Heart right ventricle (tissue), 16 donors: ENCODE data around the gene OR6S1. TPM values are rescaled to one million over a fixed set of nuclear protein-coding genes. Genes with fewer than 3 reads are reported as not detected.
"Not testable (repeated sequence)": the region's sequence is repeated elsewhere in the genome, so short reads cannot be mapped to it uniquely, and the experiment has no call there.

Experiments
- ATAC-seq, 8 donors: fragments of 200-7000 bp; cut with Tn5 transposase; one replicate each; pipeline ENCODE4 v1.9.1; 2020; ENCODE audit warnings: mild to moderate bottlenecking in 8 of 8, moderate library complexity in 8 of 8, moderate number of reproducible peaks in 1 of 8
- DNase-seq, 2 donors: peaks; one replicate each; pipeline ENCODE4 v3.0.0-alpha.2; 2020
- H3K27ac ChIP-seq, 10 donors: fragments of 200-600 bp; sonication (generic) in 2 of 10; one replicate each; pipeline versions ENCODE4 v1.5.0 to v1.8.0; 2020 to 2022; ENCODE audit warnings: mild to moderate bottlenecking in 3 of 10
- H3K27me3 ChIP-seq, 7 donors: fragments of 200-600 bp; one replicate each; pipeline ENCODE4 v1.8.0; 2021 to 2022; ENCODE audit warnings: mild to moderate bottlenecking in 2 of 7
- H3K36me3 ChIP-seq, 9 donors: fragments of 200-600 bp; sonication (generic) in 1 of 9; one replicate each; pipeline versions ENCODE4 v1.5.0 to v1.8.0; 2020 to 2022; ENCODE audit warnings: mild to moderate bottlenecking in 2 of 9
- H3K4me1 ChIP-seq, 9 donors: fragments of 200-600 bp; sonication (generic) in 1 of 9; one replicate each; pipeline versions ENCODE4 v1.5.0 to v1.8.0; 2020 to 2022; ENCODE audit warnings: mild to moderate bottlenecking in 4 of 9
- H3K4me3 ChIP-seq, 10 donors: fragments of 200-600 bp; sonication (generic) in 2 of 10; one replicate each; pipeline versions ENCODE4 v1.5.0 to v1.8.0; 2020 to 2022; ENCODE audit warnings: mild to moderate bottlenecking in 7 of 10, moderate library complexity in 2 of 10
- H3K9me3 ChIP-seq, 11 donors: fragments of 200-600 bp in 10 of 11; sonication (generic) in 2 of 11; one replicate each; pipeline versions ENCODE4 v1.5.0 to v1.8.0; 2013 to 2022; ENCODE audit warnings: mild to moderate bottlenecking in 2 of 11, control low read depth in 1 of 11, moderate library complexity in 1 of 11
- CTCF ChIP-seq, 9 donors: fragments of 200-600 bp; sonication (generic) in 2 of 9; IDR thresholded peaks; one replicate each; pipeline versions ENCODE4 v1.5.0 to v1.8.0; 2021 to 2022; ENCODE audit warnings: antibody characterized with exemption in 9 of 9, mild to moderate bottlenecking in 5 of 9, moderate library complexity in 1 of 9
- WGBS, 2 donors: extraction: QIAGEN DNeasy Blood & Tissue Kit; methylation state at CpG; one replicate each; pipeline ENCODE4 v1.1.7; 2013; ENCODE audit warnings: inconsistent platforms in 1 of 2; 5-methylcytosine and 5-hydroxymethylcytosine counted together
- intact Hi-C, 10 donors: fragments of 100-400 bp; cut with DNase I; formaldehyde crosslinking; loops; one replicate each; pipeline versions ENCODE4 v1.11.1 to v1.14.2; 2022
- polyA plus RNA-seq, 2 donors: library from polyadenylated mRNA; stranded (reverse); fragments of 200-250 nt; gene quantifications; one replicate each; pipeline ENCODE4 v1.2.3, GENCODE V29; 2013
- total RNA-seq, 10 donors: library from RNA; stranded (reverse); fragmentation: NEBNext Ultra II Directional in 3 of 10; extraction: Animal tissue kit (Norgen Biotek cat#: 25700) in 3 of 10; gene quantifications; one replicate each; pipeline versions ENCODE4 v1.2.1 to v1.2.4, GENCODE V29; 2021 to 2023
- donor health status: Arrhythmogenic right ventricular cardiomyopathy.
- donor health status: ischemic (EF 13 %, LVEDD 7.1; RV severe dilation, severe dysfunction).
- donor health status: healthy with polysubstance abuse.
- donor health status: DM: no; HTN: yes; CAD: no.
- donor health status: DM: no; HTN: no; CAD: no.
- donor health status: ischemic (EF 25% LVEDD 6.9; RV normal size, moderate dysfunction).
- donor health status: ischemic (EF 25% LVEDD 5.7; RV mildly dilated, moderate dysfunction).
- donor health status: healthy.
- donor health status: DM: yes; HTN: yes; CAD: no.
- donor health status: Ischemic cardiomyopathy.
- donor health status: ischemic (EF 35%, LVEDD 5.7; RV mildly dilated, moderate dysfunction).
- donor health status: nonischemic (EF 11% LVEDD 7.7; RV severe dilation, severe dysfunction).
- donor health status: DM: yes; HTN: yes; CAD: no.
- donor health status: PGD.
- donor health status: ischemic (EF 29% LVEDD 5.4; RV normal size, mild dysfunction).
- donor health status: nonischemic (EF 23%, LVEDD 6.1; RV moderate dilation, normal function).

The OR6S1 gene
- total and polyA plus RNA-seq, 12 donors, result not detected

DNA sequence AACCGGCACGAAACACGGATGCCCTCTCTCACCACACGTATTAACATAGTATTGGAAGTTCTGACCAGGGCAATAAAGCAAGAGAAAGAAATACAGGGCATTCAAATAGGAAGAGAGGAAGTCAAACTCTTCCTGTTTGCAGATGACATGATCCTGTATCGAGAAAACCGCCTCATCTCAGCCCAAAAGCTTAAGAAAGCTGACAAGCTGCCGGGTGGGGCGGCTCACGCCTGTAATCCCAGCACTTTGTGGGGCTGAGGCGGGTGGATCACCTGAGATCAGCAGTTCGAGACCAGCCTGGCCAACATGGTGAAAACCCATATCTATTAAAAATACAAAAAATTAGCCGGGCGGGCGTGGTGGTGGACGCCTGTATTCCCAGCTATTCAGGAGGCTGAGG, 17.7 kb downstream of the OR6S1 start:
- H3K36me3 ChIP-seq, result no peaks in the 10 kb centered on the region
- no peak for ATAC-seq
- peaks cover 0 to 11% (median 0%) of the 10 kb centered on the region in 11 donors for H3K9me3 ChIP-seq
- H3K4me3 ChIP-seq, result peak overlapping the region in 1 of 10 donors; percentile 34
- intact Hi-C loops, result loop anchor here in 1 of 10 donors (2.0 kb wide), 1 partner anchor 61 kb away; the partner anchor contains the start of gene RNASE4
- WGBS, 2 donors, result 45 to 58% methylated on average over 15 of the region's 15 CpGs
- H3K4me1 ChIP-seq, result peaks cover 0 to 54% (median 19%) of the 10 kb centered on the region in 9 donors
- TF ChIP-seq CTCF (IDR thresholded peaks at IDR 0.05), result no peak
- DNase-seq, result no peak
- no peak overlapping the region for H3K27ac ChIP-seq
- H3K27me3 ChIP-seq, result peaks cover 0 to 83% (median 18%) of the 10 kb centered on the region in 7 donors

DNA sequence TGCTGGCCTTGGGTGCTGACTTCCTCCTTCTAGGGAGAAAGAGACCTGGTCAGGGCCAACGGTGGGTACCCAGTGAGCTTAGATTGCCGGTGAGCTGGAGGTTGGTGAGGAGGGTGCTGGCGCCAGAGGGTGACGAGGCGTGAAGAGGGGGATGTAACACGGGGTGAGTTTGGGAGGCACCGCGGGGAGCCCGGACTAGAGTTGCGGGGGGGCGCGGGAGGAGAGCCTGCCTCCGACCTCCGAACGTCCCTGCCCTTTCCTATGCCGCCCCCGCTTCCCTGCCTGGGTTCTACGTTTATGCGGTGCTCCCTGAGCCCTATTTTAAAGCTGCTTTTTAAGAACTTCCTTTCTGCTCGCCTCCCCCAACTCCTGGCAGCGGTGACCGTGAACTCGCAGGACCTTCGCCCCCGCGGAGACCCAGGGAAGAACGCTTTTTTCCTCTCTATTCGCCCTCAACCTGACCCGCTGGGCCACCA, 18.6 kb downstream of the OR6S1 start:
- no peak for TF ChIP-seq CTCF (IDR thresholded peaks at IDR 0.05)
- intact Hi-C loops, result no loop called here
- Histone ChIP-seq H3K36me3 (no peaks in the 10 kb centered on the region), H3K4me3 (peak overlapping the region in 2 of 10 donors; percentile 16 to 30), H3K27ac (no peak overlapping the region), H3K27me3 (peaks cover 0 to 76% (median 13%) of the 10 kb centered on the region in 7 donors), H3K4me1 (peaks cover 0 to 52% (median 19%) of the 10 kb centered on the region in 9 donors), H3K9me3 (peaks cover 0 to 11% (median 0%) of the 10 kb centered on the region in 11 donors)
- DNase-seq (no peak), ATAC-seq (peak in 2 of 8 donors; percentile 7 to 56)
- WGBS, 2 donors, result 19 to 22% methylated on average over 29 of the region's 29 CpGs

DNA sequence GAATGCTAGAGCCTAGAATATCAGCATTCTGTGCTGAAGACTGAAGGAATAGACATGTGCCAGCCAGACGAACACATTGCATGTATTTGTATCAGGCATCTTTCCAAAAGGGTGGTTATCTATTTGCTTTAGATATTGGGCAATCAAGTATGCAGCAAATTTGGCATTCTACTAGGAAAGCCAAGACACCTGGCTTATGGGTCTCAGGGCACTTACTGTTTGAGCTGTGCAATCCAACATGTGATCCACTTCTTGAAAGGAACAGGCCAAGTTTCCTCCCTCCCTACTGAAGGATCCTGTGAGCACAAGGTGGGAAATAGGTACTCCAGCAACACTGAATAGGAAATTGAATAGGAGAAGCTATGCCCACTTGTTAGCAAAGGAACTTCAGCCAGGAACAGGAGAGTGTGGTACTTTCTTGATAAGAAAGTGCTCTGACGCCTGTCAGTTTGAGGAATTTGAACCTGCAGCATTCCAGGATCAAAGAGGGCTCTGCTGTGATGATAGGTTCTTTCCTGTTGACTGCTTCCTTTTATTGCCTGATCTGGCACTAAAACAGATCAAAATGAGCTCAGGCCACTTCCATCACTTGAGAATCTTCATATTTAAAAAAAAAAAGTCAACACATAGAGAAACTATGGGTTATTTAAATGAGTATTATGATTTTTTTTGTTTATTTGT, 20.6 kb downstream of the OR6S1 start:
- peaks cover 0 to 57% (median 7%) of the 10 kb centered on the region in 7 donors for H3K27me3 ChIP-seq
- intact Hi-C loops, result no loop called here
- no peak overlapping the region for H3K4me3 ChIP-seq
- no peak overlapping the region for H3K27ac ChIP-seq
- H3K36me3 ChIP-seq, result no peaks in the 10 kb centered on the region
- no peak for TF ChIP-seq CTCF (IDR thresholded peaks at IDR 0.05)
- H3K4me1 ChIP-seq, result peaks cover 0 to 43% (median 15%) of the 10 kb centered on the region in 9 donors
- H3K9me3 ChIP-seq, result peaks cover 0 to 11% (median 0%) of the 10 kb centered on the region in 11 donors
- DNase-seq, result no peak
- WGBS, 2 donors, result 62% methylated on average over 2 of the region's 2 CpGs
- ATAC-seq, result no peak

GRCh38 chr14:20619688-20620087, 21.8 kb downstream of the OR6S1 start:
- Histone ChIP-seq H3K4me1 (peaks cover 0 to 32% (median 10%) of the 10 kb centered on the region in 9 donors), H3K27me3 (peaks cover 0 to 45% (median 6%) of the 10 kb centered on the region in 7 donors), H3K9me3 (peaks cover 0 to 11% (median 0%) of the 10 kb centered on the region in 11 donors)
- not testable (repeated sequence) for ATAC-seq, H3K27ac ChIP-seq, H3K36me3 ChIP-seq, DNase-seq, H3K4me3 ChIP-seq
- intact Hi-C loops, result loop anchor here in 1 of 10 donors (10.0 kb wide), 1 partner anchor 235 kb away; no protein-coding TSS in a partner anchor
- WGBS, 2 donors, result 90 to 93% methylated on average over 6 of the region's 6 CpGs
